Erythroblast (primary cell): ENCODE data around the gene NPFFR1.

ENCODE experiments used
- GATA1 ChIP-seq: IDR thresholded peaks from 2 replicates; pipeline ENCODE4 v1.6.1; 2011; ENCODE audit warnings: low read depth, mild to moderate bottlenecking, control low read depth, low read length, moderate library complexity
- POLR2A ChIP-seq: IDR thresholded peaks from 2 replicates; pipeline ENCODE4 v1.6.1; 2011; ENCODE audit warnings: mild to moderate bottlenecking, low read length

DNA sequence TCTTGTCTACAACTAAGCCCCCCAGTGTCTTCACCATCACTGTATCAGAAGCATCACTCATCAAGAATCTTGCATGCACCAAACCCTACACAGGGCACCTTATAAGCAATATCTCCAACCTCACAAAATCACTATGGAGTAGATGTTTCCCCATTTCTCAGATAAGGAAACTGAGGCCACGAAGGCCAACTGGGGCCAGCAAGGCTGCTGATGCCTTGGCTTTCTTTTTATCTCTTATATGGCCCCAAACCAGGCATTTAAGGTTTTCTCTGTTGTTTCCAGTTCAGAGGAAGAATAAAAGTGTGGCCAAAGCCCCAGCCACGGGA is 47.3 kb upstream of the NPFFR1 start:
- no peak for TF ChIP-seq POLR2A
- no peak for TF ChIP-seq GATA1
